Hepatocyte (in vitro differentiated cells): ENCODE results near the gene MYO5A. TPM values are rescaled to one million over a fixed set of nuclear protein-coding genes. Genes with fewer than 3 reads are reported as not detected.

Experiments used
- DNase-seq: peaks from one replicate; pipeline ENCODE4 v3.0.0-alpha.2; 2016; ENCODE audit warnings: low spot score
- H2AFZ ChIP-seq: fragments of 200-600 bp; sonication (generic); 2 replicates; pipeline ENCODE4 v1.6.0; 2016; ENCODE audit warnings: antibody characterized with exemption, mild to moderate bottlenecking
- H3K27ac ChIP-seq: fragments of 200-600 bp; sonication (generic); 2 replicates; pipeline ENCODE4 v1.5.1; 2016; ENCODE audit warnings: mild to moderate bottlenecking
- H3K27me3 ChIP-seq: fragments of 200-600 bp; sonication (generic); 2 replicates; pipeline ENCODE4 v1.6.1; 2016
- H3K36me3 ChIP-seq: fragments of 200-600 bp; sonication (generic); replicated peaks from 2 replicates; pipeline ENCODE4 v1.5.1; 2016; ENCODE audit warnings: low read depth; ENCODE audit not compliant: insufficient read depth
- H3K4me1 ChIP-seq: fragments of 200-600 bp; sonication (generic); 2 replicates; pipeline ENCODE4 v1.5.1; 2016; ENCODE audit warnings: mild to moderate bottlenecking, moderate library complexity; ENCODE audit not compliant: insufficient read depth
- H3K4me2 ChIP-seq: fragments of 200-600 bp; sonication (generic); 2 replicates; pipeline ENCODE4 v1.6.0; 2016
- H3K4me3 ChIP-seq: fragments of 200-600 bp; sonication (generic); 2 replicates; pipeline ENCODE4 v1.5.1; 2016; ENCODE audit warnings: mild to moderate bottlenecking
- H3K79me2 ChIP-seq: fragments of 200-600 bp; sonication (generic); 2 replicates; pipeline ENCODE4 v1.6.0; 2017; ENCODE audit warnings: mild to moderate bottlenecking
- H3K9me2 ChIP-seq: fragments of 200-600 bp; sonication (generic); replicated peaks from 2 replicates; pipeline ENCODE4 v1.6.0; 2017; ENCODE audit warnings: mild to moderate bottlenecking; ENCODE audit not compliant: insufficient read depth
- H3K9me3 ChIP-seq: fragments of 200-600 bp; sonication (generic); 2 replicates; pipeline ENCODE4 v1.5.1; 2016; ENCODE audit warnings: low read depth, mild to moderate bottlenecking
- H4K20me1 ChIP-seq: fragments of 200-600 bp; sonication (generic); 2 replicates; pipeline ENCODE4 v1.6.0; 2016; ENCODE audit warnings: mild to moderate bottlenecking; ENCODE audit not compliant: insufficient read depth, poor library complexity, severe bottlenecking
- EZH2 ChIP-seq: fragments of 200-600 bp; sonication (generic); IDR thresholded peaks from 2 replicates; pipeline ENCODE4 v1.6.1; 2016; ENCODE audit warnings: antibody characterized with exemption, mild to moderate bottlenecking, borderline replicate concordance
- EZH2phosphoT487 ChIP-seq: fragments of 200-600 bp; sonication (generic); IDR thresholded peaks from one replicate; pipeline ENCODE4 v1.6.1; 2018; ENCODE audit warnings: antibody characterized with exemption, mild to moderate bottlenecking, low read depth, moderate library complexity; ENCODE audit not compliant: unreplicated experiment, severe bottlenecking
- WGBS: methylation state at CpG from one replicate; pipeline ENCODE4 v1.1.6; 2016; ENCODE audit warnings: low lambda C conversion rate; ENCODE audit errors: missing lambda C conversion rate; 5-methylcytosine and 5-hydroxymethylcytosine counted together
- polyA plus RNA-seq: library from polyadenylated mRNA; unstranded; fragments of >200 nt; fragmentation: Nextera tagmentation; extraction: Ambion mirVana; gene quantifications from 2 replicates; pipeline ENCODE4 v1.2.1, GENCODE V29; 2016
- total RNA-seq: library from RNA; depleted of rRNA; stranded (reverse); fragments of >200 nt; gene quantifications from 2 replicates; pipeline ENCODE4 v1.2.3, GENCODE V29; 2014
- TF ChIP-seq, protein P1 (sequence below): fragments of 200-600 bp; sonication (generic); IDR thresholded peaks from 2 replicates; pipeline ENCODE4 v1.5.1; 2016; ENCODE audit warnings: antibody characterized with exemption, mild to moderate bottlenecking; ENCODE audit not compliant: poor library complexity

MYO5A gene
- total and polyA plus RNA-seq, 2 experiments from 2014 or later = 3.7 to 14.8 TPM

GRCh38 chr15:52340093-52340492, 188.6 kb downstream of the MYO5A start:
- no peaks in the 10 kb centered on the region for H3K9me3 ChIP-seq
- H4K20me1 ChIP-seq = no peaks in the 10 kb centered on the region
- WGBS = 94% methylated on average over 16 of the region's 16 CpGs
- no peaks in the 10 kb centered on the region for H3K36me3 ChIP-seq
- DNase-seq = no peak
- no peak overlapping the region for H3K27ac ChIP-seq
- no peak overlapping the region for H2AFZ ChIP-seq
- no peaks in the 10 kb centered on the region for H3K9me2 ChIP-seq
- H3K4me1 ChIP-seq = no peaks in the 10 kb centered on the region
- H3K79me2 ChIP-seq = no peaks in the 10 kb centered on the region
- TF ChIP-seq, protein P1, sequence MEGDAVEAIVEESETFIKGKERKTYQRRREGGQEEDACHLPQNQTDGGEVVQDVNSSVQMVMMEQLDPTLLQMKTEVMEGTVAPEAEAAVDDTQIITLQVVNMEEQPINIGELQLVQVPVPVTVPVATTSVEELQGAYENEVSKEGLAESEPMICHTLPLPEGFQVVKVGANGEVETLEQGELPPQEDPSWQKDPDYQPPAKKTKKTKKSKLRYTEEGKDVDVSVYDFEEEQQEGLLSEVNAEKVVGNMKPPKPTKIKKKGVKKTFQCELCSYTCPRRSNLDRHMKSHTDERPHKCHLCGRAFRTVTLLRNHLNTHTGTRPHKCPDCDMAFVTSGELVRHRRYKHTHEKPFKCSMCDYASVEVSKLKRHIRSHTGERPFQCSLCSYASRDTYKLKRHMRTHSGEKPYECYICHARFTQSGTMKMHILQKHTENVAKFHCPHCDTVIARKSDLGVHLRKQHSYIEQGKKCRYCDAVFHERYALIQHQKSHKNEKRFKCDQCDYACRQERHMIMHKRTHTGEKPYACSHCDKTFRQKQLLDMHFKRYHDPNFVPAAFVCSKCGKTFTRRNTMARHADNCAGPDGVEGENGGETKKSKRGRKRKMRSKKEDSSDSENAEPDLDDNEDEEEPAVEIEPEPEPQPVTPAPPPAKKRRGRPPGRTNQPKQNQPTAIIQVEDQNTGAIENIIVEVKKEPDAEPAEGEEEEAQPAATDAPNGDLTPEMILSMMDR = no peak
- no peak overlapping the region for H3K4me2 ChIP-seq
- no peaks in the 10 kb centered on the region for H3K27me3 ChIP-seq
- H3K4me3 ChIP-seq = no peak overlapping the region

- Histone ChIP-seq H2AFZ (no peak overlapping the region), H3K9me2 (no peaks in the 10 kb centered on the region), H3K4me1 (no peaks in the 10 kb centered on the region), H3K4me2 (no peak overlapping the region), H4K20me1 (no peaks in the 10 kb centered on the region), H3K36me3 (no peaks in the 10 kb centered on the region), H3K4me3 (no peak overlapping the region), H3K27ac (no peak overlapping the region), H3K9me3 (no peaks in the 10 kb centered on the region), H3K27me3 (no peaks in the 10 kb centered on the region), H3K79me2 (no peaks in the 10 kb centered on the region)
- no peak for DNase-seq
- TF ChIP-seq, protein P1 = no peak
- TF ChIP-seq EZH2 (no peak), EZH2phosphoT487 (no peak)
- WGBS = 97% methylated on average over 1 of the region's 1 CpG
Observed at GRCh38 chr15:52338891-52339290, 189.8 kb downstream of the MYO5A start.

- H3K79me2 ChIP-seq = no peaks in the 10 kb centered on the region
- no peaks in the 10 kb centered on the region for H3K27me3 ChIP-seq
- H3K27ac ChIP-seq = no peak overlapping the region
- no peak overlapping the region for H3K4me2 ChIP-seq
- DNase-seq = no peak
- H2AFZ ChIP-seq = no peak overlapping the region
- no peaks in the 10 kb centered on the region for H4K20me1 ChIP-seq
- TF ChIP-seq EZH2 = no peak
- TF ChIP-seq, protein P1 = no peak
- no peak for TF ChIP-seq EZH2phosphoT487
- no peaks in the 10 kb centered on the region for H3K9me3 ChIP-seq
- WGBS = 77% methylated on average over 3 of the region's 3 CpGs
- no peak overlapping the region for H3K4me3 ChIP-seq
- no peaks in the 10 kb centered on the region for H3K36me3 ChIP-seq
- no peaks in the 10 kb centered on the region for H3K4me1 ChIP-seq
- H3K9me2 ChIP-seq = no peaks in the 10 kb centered on the region
Observed at GRCh38 chr15:52338058-52338457, 190.6 kb downstream of the MYO5A start.

- Histone ChIP-seq H3K4me2 (no peak overlapping the region), H3K27ac (no peak overlapping the region), H3K9me3 (no peaks in the 10 kb centered on the region), H3K4me3 (no peak overlapping the region), H3K4me1 (no peaks in the 10 kb centered on the region), H3K9me2 (no peaks in the 10 kb centered on the region), H4K20me1 (no peaks in the 10 kb centered on the region), H2AFZ (no peak overlapping the region), H3K36me3 (no peaks in the 10 kb centered on the region), H3K27me3 (no peaks in the 10 kb centered on the region), H3K79me2 (no peaks in the 10 kb centered on the region)
- no peak for TF ChIP-seq EZH2phosphoT487
- no peak for TF ChIP-seq EZH2
- TF ChIP-seq, protein P1 = no peak
- DNase-seq = no peak
- whole genome bisulfite sequencing = 73% methylated on average over 5 of the region's 5 CpGs
Observed at GRCh38 chr15:52337198-52337853, 191.4 kb downstream of the MYO5A start.
